Measurements from ENCODE around the gene FXYD2. TPM values are rescaled to one million over a fixed set of nuclear protein-coding genes. Genes with fewer than 3 reads are reported as not detected.

Gene FXYD2
- total and polyA plus RNA-seq, 9 of the 15 experiments (the other 6 are each of a cell fraction or from before 2014, with no cell fraction given): not detected

DNA sequence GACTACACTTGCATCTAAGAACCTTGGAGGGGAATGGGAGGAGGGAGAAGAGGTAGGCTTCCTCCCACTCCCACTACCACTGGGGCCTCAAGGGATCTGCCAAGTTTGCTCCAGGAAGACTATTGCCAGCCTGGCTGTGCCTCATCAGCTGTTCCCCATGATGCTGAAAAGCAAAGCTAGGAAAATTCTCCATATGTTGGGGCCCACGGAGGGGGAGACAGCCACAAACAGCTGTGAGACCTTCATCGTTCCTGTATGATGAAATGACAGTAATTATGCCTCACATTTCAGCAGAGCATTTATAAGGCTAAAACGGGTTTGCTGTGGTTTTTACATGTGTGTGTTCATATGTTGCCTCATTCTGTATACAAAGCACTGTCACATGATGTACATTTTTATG is 34.3 kb downstream of the FXYD2 start:
- H3K27me3 ChIP-seq (ENCODE audit: control insufficient read depth in 2 of 2, insufficient read depth in 2 of 2, low read length in 2 of 2): peaks cover 9 to 58% of the 10 kb centered on the region in 2 experiments; a peak in 3 of 5 replicates
- 0% methylated on average over 3 of the region's 3 CpGs for WGBS (ENCODE audit: insufficient coverage, low coverage, missing lambda C conversion rate)
- no peaks in the 10 kb centered on the region for H3K4me1 ChIP-seq (replicated peaks in 1 of 2; ENCODE audit: control insufficient read depth in 2 of 2, insufficient read depth in 2 of 2, low read length in 2 of 2)
- CTCF ChIA-PET (ENCODE audit: low intra/inter-chr PET ratio): no interaction called here
- H3K36me3 ChIP-seq (ENCODE audit: control insufficient read depth, insufficient read depth, low read length): no peaks in the 10 kb centered on the region
- in situ Hi-C loops (cut with MboI): no loop called here
- no peak overlapping the region for H3K27ac ChIP-seq (ENCODE audit: extremely low read depth, low read depth, low read length)
- H3K9ac ChIP-seq (ENCODE audit: insufficient read depth in 1 of 2, low read depth in 2 of 2, low read length in 2 of 2): no peak overlapping the region
- no peak for ATAC-seq
- POLR2A ChIA-PET: no interaction called here
- intact Hi-C loops (cut with micrococcal nuclease): no loop called here
- no peak for DNase-seq (ENCODE audit: extremely low read depth in 1 of 4, low spot score in 3 of 4)
- BruUV-seq (replicated peaks): no TSS peak
- H3K9me1 ChIP-seq (ENCODE audit: control insufficient read depth, insufficient read depth, low read length): no peaks in the 10 kb centered on the region
- no peak for FAIRE-seq
- H3K9me3 ChIP-seq (replicated peaks; ENCODE audit: control insufficient read depth, insufficient read depth, low read depth, low read length): no peaks in the 10 kb centered on the region
- no peak overlapping the region for H3K4me2 ChIP-seq (ENCODE audit: insufficient read depth, low read length)
- no peaks in the 10 kb centered on the region for H3K79me2 ChIP-seq (ENCODE audit: control insufficient read depth, insufficient read depth, low read length)
- no peak overlapping the region for H2AFZ ChIP-seq (ENCODE audit: low read depth, low read length)
- H4K20me1 ChIP-seq (replicated peaks; ENCODE audit: control insufficient read depth, insufficient read depth, low read length): peaks cover 5% of the 10 kb centered on the region; the same call in 1 of the 2 replicates
- H3K4me3 ChIP-seq: no peak overlapping the region
- TF ChIP-seq, protein P1, sequence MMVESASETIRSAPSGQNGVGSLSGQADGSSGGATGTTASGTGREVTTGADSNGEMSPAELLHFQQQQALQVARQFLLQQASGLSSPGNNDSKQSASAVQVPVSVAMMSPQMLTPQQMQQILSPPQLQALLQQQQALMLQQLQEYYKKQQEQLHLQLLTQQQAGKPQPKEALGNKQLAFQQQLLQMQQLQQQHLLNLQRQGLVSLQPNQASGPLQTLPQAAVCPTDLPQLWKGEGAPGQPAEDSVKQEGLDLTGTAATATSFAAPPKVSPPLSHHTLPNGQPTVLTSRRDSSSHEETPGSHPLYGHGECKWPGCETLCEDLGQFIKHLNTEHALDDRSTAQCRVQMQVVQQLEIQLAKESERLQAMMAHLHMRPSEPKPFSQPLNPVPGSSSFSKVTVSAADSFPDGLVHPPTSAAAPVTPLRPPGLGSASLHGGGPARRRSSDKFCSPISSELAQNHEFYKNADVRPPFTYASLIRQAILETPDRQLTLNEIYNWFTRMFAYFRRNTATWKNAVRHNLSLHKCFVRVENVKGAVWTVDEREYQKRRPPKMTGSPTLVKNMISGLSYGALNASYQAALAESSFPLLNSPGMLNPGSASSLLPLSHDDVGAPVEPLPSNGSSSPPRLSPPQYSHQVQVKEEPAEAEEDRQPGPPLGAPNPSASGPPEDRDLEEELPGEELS (CRISPR knock-in tag; IDR thresholded peaks at IDR 0.05; ENCODE audit: borderline replicate concordance): no peak
- no peak for TF ChIP-seq NCOR1 (IDR thresholded peaks at IDR 0.05)
- TF ChIP-seq NFXL1 (CRISPR knock-in tag; IDR thresholded peaks at IDR 0.05): no peak
- TF ChIP-seq, protein P2, sequence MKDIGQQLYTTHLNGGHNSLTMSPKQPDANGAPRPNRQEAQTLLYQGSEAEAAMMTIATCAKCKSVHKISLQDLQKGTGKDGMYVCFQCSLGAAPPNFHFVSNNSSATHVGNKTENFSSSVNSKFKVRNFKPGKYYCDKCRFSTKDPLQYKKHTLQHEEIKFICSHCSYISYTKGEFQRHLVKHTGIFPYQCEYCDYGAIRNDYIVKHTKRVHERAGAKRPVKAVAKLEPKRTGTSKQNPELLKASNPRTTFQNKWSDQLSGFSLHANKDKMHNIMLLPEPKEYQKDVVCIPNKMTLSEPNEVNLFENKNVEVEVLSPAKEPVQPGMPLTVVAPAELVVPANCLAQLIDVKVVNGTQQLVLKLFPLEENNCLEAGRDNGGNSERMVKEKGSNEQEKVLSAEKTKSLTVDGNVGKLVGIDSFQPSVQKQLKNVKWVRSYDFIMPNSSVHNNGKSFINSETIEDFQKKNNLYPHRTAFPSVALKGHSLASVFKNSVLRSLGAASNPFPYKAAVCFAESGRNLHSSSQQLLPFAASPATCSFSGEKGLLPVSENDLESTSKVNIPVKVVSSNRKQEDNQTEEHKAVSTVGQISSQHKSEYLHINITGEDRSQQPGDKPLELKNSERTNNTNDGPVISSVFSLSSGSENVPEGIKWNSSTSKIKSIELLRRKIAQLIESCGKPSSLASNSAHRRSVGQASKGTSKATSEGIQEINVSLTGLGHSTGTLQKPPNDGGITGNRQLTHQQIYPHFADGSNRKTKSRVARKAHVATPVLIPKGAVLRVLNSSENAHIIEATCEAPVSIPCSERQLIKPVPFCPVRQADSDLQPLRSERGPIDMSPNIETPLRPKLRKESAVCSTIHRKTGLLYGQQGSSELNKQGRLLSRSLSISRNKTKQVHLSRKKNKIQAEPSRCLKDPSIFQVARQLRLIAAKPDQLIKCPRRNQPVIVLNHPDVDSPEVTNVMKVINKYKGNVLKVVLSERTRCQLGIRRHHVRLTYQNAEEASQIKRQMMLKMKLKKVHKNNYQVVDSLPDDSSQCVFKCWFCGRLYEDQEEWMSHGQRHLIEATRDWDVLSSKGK (CRISPR knock-in tag; IDR thresholded peaks at IDR 0.05): no peak
- TF ChIP-seq, protein P3, sequence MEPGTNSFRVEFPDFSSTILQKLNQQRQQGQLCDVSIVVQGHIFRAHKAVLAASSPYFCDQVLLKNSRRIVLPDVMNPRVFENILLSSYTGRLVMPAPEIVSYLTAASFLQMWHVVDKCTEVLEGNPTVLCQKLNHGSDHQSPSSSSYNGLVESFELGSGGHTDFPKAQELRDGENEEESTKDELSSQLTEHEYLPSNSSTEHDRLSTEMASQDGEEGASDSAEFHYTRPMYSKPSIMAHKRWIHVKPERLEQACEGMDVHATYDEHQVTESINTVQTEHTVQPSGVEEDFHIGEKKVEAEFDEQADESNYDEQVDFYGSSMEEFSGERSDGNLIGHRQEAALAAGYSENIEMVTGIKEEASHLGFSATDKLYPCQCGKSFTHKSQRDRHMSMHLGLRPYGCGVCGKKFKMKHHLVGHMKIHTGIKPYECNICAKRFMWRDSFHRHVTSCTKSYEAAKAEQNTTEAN (CRISPR knock-in tag; IDR thresholded peaks at IDR 0.05): no peak
- no peak for TF ChIP-seq JUNB (CRISPR knock-in tag; conservative IDR thresholded peaks at IDR 0.05)
- TF ChIP-seq HDAC1 (IDR thresholded peaks at IDR 0.05): no peak
- TF ChIP-seq SNRNP70 (optimal IDR thresholded peaks at IDR 0.05; ENCODE audit: low read depth, low read length): no peak
- TF ChIP-seq TEAD1 (CRISPR knock-in tag; IDR thresholded peaks at IDR 0.05): no peak
- no peak for TF ChIP-seq DACH1 (IDR thresholded peaks at IDR 0.05; ENCODE audit: partially characterized antibody)
- TF ChIP-seq, protein P4, sequence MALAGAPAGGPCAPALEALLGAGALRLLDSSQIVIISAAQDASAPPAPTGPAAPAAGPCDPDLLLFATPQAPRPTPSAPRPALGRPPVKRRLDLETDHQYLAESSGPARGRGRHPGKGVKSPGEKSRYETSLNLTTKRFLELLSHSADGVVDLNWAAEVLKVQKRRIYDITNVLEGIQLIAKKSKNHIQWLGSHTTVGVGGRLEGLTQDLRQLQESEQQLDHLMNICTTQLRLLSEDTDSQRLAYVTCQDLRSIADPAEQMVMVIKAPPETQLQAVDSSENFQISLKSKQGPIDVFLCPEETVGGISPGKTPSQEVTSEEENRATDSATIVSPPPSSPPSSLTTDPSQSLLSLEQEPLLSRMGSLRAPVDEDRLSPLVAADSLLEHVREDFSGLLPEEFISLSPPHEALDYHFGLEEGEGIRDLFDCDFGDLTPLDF (CRISPR knock-in tag; IDR thresholded peaks at IDR 0.05): no peak
- no peak for TF ChIP-seq ZBTB1 (CRISPR knock-in tag; IDR thresholded peaks at IDR 0.05; ENCODE audit: borderline replicate concordance, low read depth)
- TF ChIP-seq, protein P5, sequence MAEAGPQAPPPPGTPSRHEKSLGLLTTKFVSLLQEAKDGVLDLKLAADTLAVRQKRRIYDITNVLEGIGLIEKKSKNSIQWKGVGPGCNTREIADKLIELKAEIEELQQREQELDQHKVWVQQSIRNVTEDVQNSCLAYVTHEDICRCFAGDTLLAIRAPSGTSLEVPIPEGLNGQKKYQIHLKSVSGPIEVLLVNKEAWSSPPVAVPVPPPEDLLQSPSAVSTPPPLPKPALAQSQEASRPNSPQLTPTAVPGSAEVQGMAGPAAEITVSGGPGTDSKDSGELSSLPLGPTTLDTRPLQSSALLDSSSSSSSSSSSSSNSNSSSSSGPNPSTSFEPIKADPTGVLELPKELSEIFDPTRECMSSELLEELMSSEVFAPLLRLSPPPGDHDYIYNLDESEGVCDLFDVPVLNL (CRISPR knock-in tag; IDR thresholded peaks at IDR 0.05; ENCODE audit: low read depth): no peak
